OCI-LY3 (cell line): Measurements from ENCODE around the gene CLCN4.

Experiments
- CTCF ChIP-seq: fragments of 200-600, 300-600 bp; sonication (generic); IDR thresholded peaks from 2 replicates; pipeline ENCODE4 v1.5.1; 2014; ENCODE audit warnings: antibody characterized with exemption, low read length, low read depth
- EZH2phosphoT487 ChIP-seq: fragments of 200-600 bp; shearing (Covaris generic); IDR thresholded peaks from 2 replicates; pipeline ENCODE4 v1.6.1; 2018; ENCODE audit warnings: antibody characterized with exemption, mixed run types, low read depth

- TF ChIP-seq CTCF (no peak), EZH2phosphoT487 (no peak)
These were observed 80.5 kb downstream of the CLCN4 start for GRCh38 chrX:10237241-10237640.
